Stimulated activated CD8-positive, alpha-beta memory T cell treated with anti-CD3 and anti-CD28 coated beads, Interleukin-15, amount 100 ng/mL, for 48 hours (primary cell): ENCODE data around the gene DENND1B.

Experiments used
- DNase-seq, 2 donors: peaks; one replicate each; pipeline ENCODE4 v3.0.0-alpha.2; 2020; ENCODE audit warnings: low read depth in 2 of 2

DENND1B gene, protein sequence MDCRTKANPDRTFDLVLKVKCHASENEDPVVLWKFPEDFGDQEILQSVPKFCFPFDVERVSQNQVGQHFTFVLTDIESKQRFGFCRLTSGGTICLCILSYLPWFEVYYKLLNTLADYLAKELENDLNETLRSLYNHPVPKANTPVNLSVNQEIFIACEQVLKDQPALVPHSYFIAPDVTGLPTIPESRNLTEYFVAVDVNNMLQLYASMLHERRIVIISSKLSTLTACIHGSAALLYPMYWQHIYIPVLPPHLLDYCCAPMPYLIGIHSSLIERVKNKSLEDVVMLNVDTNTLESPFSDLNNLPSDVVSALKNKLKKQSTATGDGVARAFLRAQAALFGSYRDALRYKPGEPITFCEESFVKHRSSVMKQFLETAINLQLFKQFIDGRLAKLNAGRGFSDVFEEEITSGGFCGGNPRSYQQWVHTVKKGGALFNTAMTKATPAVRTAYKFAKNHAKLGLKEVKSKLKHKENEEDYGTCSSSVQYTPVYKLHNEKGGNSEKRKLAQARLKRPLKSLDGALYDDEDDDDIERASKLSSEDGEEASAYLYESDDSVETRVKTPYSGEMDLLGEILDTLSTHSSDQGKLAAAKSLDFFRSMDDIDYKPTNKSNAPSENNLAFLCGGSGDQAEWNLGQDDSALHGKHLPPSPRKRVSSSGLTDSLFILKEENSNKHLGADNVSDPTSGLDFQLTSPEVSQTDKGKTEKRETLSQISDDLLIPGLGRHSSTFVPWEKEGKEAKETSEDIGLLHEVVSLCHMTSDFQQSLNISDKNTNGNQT

DNA sequence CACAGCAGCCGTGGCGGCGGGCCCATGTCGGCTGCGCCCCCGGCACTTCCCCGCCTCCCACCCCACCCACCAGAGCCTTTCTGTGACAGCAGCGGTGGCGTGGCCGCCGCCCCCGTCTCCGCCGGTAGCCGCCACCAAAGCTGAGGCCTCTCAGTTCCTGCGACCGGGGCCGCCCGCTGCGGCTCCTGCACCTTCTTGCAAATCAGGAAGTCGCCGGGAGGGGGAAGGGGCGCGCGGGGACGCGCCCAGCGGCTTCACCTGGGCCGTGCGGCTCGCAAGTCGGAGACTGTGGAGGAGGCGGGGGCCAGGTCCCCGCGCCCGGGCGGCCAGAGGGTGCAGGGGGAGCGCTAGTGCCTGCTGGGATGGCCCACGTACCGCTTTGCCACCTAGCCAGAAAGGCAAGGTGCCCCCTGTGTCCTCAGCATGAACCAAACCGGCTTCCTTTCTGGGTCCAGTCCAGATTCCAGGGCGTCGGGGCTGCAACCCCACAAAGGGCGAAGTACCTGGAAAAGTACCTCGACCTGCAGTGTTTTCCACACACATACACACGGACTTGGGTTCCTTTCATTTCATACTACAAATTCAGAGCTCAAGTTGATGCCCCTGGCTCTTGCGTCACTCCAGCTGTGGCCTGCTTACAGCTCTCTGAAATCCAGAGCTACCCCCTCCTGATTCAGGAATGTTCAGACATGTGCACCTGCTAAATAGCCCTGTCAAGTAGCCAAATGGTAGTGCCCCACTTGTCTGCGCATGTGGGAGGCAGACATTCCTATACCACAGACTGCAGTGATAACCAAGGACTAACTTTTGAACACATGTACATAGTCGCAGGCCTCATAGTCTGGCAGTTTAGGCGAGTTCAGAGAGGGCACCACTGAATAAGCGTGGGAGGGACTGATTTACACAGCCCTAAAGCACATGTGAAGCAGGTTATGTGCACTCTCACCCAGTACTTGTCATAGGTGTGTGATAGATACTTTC, at the start of gene DENND1B:
Gene DENND1B, minus strand, starts transcription at position 199 of the 981 bp plus-strand sequence. CDS start 325 bp downstream, outside the sequence.
- peak; percentile 74 to 79 for DNase-seq

DNA sequence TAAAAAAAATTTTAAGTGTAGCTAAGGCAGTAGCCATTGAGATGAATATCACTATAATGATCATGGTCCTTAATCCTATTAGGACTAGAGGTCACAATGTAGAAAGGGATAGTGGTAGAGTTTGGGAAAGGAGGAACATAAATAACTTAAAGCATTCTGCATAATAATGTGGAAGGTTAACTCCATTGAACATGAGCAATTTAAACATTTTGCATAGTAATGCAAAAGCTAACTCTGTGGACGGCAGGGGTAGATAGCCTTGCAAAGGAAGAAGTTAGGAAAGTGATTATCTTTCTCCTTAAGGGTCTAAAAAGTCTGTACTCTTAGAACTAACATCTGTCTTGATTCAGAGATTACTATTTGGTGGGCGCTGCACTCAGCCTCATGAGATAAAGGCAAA, 39.0 kb upstream of the DENND1B start:
- no peak for DNase-seq

DNA sequence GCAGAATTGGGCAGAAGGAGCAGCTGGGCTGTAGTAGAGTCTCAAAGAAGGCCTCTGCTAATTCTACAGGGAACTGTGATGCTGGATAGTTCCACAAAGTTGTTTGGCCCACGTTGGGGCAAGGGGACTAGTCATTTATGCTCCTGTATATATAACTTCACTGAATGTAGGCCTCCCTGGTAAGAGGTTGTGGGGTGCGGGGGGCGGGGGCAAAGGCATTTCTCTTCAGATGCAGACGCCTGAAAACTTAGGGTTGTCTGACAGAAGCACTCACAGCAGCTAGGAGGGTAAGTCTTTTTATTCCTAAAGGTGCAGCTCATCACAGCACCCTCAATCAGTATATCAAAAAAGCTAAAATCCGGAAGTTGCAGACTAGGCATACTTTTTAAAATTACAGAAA, 38.5 kb upstream of the DENND1B start:
- no peak for DNase-seq

DNA sequence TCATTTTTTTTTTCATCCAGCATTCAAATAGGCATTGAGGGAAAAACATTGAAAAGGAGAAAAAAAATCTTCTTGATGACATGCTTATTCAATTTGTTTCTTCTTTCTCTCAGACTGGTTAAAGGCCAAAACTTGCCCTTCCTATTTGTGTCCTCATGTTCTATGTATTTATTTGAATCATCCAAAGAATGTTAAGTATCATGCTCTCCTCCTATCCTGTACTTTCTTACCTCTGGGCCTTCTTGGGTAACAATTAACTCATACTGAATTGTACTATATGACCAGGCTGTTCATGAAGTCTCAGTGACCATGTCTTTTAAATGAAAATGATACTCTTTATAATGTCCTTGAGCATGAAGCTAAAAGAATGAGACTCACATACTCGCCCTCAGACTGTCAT, 36.5 kb upstream of the DENND1B start:
- no peak for DNase-seq

DNA sequence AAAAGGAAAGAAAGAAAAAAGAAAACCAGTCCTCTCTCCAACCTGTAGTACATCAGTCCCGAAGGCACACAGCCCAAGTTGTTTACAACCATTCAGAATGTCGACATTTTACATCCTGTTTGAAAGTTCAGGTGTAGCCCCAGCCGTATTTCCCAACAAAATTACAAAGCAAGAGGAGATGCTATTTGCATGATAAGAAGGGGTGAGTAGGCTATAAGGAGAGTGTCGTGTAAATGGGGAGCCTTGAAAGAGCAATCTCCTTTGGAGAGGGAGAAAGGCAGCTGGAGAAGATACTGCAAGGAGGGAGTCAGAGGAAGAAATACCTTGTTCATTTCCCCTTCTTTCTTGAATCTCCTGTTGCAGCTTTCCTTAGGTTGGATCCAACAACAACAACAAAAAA, 35.5 kb upstream of the DENND1B start:
- DNase-seq: no peak

DNA sequence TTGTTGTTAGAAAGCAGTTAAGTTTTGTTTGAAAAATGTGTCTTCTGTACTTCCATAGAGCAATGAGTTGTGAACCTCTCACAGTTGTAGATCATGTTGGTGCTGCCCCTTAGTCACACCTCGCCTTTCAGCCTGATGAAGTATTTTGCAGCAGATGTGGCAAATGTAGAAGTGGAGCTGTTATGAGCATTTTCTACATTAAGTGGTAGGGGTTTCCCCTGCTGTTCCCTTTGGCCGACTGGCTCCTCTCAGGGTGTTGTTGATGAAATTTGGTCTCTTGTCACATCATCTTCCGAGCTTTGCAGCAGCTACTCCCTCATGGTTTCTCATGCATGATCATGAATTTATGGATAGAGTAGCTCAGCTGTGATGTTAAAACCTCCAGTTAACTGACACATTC, 33.6 kb upstream of the DENND1B start:
- no peak for DNase-seq

DNA sequence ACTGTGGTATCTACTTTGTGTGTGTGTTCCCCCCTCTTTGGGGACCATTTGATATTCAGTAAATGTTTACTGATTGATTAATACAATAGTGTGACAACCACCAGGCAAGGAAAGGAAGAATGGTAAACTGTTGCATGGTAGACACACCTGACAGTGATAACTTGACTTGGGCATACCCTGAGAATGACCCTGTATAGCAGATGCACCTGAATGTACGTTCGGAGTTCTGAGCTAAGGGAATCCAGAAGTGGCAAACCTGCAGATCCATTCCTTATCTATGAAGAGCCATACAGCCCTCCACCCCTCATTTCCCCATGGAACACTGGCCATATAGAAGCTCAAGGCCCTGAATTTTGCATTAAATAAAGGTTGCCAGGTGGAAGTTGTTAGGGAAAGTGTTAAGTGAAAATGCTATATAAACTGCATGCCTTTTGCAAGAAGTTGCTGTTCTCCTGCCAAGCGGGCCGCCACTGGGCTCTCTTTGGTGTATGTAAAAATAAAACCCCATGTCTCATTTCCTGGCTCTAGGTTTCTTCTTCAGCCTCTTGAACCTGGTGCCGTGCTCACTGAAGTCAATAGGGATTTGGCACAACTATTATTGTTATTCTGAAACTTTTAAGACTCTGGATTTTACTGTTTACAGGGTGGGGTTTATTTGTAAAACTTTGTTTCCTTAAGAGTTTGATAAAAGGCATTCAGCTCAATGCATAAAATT, 32.6 kb upstream of the DENND1B start:
- no peak for DNase-seq

DNA sequence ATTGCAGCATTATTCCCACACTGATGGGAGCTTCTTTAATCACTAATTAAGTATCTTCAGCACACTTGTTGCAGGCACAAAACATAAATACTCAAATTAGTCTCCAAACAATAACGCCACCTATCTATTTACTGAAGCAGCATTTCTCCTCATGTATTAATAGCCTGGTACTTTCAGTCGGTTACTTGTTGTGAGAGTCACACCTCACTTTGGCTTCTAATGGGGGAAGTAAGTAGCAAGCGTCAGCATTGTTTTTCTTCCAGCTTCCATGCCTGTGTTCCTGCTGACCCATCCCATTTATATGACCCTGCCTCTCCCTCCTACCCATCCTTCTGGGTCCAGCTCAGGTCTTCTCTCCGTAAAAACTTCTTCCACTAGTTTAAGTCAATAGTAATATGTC, 31.9 kb upstream of the DENND1B start:
- no peak for DNase-seq

DNA sequence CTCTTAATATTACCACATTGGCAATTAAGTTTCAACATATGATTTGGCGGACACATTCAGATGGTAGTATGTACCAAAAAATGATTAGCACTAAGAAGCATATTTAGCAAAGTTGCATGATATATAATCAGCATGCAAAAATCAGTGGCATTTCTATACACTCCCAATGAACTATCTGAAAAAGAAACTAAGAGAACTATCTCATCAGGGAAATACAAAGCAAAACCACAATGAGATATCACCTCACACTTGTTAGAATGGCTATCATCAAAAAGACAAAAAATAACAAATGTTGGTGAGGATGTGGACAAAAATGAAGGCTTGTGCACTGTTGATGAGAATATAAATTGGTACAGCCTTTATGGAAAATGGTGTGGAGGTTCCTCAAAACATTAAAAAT, 31.4 kb upstream of the DENND1B start:
- no peak for DNase-seq

DNA sequence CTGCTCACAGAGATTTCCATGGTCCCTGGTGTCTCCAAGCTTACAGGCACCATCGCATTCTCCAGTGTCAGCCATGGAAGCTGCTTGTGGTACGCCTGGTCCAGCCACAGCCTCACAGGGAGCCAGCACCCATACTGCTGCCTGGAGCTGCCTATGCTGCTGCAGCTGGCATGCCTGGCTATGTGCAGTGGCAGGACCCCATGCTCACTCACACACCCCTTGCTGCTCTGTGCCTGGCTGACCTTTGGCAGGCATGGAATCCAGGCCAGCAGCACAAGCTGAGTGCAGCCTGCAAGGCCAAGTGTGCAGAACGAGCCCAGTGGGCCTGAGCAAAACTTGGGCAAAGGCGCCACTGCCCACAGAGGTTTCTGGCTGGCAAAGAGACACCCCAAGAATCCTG, 26.4 kb upstream of the DENND1B start:
- DNase-seq: no peak

DNA sequence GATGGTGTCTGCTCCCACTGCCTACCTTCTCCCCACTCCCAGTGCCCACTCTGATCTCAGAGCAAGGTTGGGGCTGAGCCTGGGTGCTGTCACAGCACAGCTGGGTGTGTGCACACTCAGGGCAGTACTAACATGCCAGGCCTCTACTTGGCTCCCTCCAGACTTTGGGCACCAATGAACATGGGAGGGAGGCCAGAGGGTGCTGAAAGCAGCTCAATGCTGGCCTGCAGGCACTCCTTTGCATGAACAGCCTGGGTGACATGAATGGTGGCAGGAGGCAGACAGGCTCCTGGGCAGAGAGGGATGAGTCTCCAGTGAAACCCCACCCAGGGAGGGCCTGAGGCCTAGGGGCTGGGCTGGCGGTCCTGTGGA, 25.8 kb upstream of the DENND1B start:
- DNase-seq: no peak

DNA sequence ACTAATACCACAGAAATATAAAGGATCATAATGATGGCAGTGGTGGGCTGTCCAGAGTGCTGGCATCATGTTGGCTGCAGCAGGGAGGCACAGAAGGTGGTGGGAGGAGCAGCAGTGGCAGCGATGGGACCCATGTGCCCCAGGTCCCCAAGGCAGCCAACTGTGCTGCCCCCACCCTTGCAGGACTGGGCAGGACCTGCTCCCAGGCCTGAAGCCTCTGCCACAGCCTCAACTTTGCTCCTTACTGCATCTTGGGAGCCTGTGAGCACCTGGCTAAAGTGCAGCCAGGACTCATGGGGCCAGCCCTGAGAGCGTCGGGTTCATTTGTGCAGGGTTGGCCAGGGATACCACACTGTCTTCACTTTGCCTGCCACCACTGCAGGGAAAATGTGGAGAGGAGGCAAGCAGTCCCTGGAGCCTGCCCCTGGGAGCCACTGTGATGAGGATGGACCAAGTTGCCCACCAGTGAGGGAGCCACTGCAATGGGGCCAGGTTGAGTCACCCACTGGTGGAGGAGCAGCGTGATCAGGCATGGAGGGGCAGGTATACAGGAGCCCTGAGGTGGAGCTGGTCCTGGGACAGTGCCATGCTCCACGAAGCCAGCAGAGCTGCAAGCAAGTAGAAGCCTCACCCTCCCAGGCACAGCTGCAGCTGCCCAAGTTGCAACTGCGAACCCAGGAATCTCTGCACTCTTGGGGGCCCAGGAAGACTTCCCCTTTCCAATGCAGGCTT, 25.3 kb upstream of the DENND1B start:
- DNase-seq: no peak

DNA sequence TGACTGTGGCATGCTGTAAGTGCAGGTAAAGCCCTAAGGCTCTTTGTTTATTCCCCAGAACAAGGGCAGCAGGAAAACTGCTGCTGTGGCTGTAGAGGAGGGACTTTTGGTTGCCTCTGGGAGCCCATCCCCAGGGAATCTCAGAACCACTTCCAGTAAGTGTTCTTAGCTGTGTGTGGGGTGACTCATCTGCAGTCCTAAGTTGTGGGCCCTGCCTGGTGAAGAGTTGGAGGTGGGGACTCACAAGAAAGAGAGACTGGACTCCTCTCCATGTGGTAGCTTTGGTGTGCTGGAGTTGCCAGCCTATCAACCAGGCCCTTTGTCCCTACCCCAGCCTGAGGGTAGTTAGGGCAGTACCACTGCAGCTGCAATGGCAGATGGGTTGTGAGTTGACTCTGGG, 24.0 kb upstream of the DENND1B start:
- DNase-seq: no peak

DNA sequence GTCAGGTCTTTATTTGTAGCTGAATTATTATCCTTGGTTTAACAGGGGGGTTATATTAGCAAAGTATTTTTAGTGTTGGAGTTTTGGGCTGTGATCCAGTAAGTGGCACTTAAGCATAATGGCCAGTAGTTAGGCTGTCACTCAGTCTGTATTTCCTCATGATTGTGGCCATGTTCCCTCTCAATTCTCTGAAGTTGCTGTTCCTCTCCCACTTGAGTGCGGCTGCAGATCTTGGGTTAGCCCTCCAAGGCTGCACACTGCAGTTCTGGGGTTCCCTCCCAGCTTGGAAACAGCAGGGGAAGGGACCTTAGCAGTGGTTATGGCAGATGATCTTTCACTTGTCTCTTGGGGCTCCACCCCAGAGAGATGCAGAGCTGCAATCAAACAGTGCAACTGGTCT, 23.2 kb upstream of the DENND1B start:
- no peak for DNase-seq

DNA sequence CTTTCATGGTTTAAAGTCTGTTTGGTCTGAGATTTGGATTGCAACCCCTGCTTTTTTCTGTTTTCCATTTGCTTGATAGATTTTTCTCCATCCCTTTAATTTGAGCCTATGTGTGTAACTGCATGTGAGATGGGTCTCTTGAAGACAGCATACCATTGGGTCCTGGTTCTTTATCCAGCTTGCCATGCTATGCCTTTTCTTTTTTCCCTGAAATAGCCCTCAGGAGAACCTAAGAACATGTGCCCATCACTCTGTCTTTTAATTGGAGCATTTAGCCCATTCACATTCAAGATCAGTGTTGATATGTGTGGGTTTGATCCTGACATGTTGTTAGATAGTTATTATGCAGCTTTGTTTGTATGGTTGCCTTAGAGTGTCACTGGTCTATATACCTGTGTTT, 21.7 kb upstream of the DENND1B start:
- no peak for DNase-seq

DNA sequence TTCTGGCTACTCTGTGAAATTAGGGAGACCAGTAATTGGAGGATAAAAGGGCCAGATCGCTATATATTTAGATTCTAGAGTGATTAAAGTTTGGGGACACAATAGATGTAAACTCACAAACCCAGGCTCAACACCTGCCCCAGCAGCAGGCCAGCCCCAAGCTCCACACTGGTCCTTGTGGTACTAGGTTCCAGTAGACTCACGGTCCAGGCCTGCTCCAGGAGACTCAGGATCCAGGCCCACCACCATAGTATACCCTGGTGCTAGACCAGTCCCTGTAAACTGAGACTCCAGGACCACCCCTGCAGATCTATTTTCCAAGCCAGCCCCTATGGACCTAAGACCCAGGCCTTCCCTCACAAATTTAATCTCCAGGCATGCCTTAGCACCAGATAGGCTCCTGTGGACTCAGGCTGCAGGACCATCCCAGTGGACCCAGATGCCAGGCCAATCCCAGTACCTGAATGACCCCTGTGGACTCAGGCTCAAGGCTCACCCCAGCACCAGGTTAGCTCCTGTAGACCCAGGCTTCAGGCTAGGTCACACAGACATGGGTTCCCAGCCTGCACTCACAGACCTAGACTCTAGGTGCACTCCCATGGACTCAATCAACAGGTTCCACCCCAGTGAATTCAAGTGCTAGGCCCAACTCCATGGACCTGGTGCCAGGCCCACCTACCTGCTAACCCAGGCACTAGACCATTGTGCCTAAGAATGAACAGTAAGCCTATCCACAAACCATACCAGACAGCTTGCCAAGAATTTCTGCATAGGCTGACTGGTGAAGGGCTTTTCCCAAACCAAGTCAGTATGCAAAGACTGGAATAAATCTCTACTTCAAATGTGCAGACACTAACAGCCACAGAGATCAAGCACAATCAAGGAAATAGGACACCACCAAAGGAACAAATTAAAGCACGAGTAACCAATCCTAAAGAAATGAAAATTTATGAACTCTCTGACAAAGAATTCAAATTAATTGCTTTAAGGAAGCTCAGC, 13.8 kb upstream of the DENND1B start:
- no peak for DNase-seq

DNA sequence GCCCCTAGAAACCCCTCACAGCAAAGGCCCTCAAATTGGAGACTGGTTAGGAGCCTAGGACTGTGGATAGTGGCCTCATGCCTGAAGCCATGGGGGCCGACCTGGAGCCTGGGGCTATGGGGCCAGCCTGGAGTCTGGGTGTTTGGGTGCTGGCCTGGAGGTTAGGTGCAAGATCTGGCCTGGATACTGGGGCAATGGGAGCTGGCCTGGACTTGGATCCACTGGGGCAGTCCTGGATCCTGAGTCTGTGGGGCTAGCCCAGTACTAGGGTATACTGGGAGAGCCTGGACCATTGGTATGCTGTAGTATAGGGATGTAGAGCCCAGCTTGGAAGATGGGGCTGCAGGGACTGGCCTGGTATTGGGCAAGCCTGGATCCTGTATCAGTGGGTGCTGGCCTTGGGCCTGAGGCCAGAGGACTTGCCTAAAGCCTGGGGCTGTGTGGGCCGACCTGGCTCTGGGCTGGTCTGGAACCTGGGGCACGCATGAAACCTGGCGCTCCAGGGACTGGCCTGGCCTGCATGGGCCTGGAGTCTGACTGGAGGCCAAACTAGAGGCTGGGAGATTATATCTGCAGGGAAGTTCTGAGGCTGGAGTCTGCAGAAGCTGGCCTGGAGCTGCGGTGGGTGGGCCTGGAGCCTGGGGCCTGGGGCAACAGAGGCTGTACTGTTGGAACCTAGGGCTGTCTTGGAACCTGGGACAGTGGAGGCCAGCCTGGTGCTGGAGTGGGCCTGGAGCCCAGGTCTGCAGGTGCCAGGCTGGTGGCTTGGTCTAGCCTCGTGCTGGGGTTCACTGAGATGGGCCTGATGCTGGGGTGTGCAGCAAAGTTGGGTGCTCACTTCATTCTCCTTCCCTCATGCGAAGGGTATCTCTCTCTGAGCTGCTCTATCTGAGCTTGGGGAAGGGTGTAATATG, 12.6 kb upstream of the DENND1B start:
- no peak for DNase-seq

DNA sequence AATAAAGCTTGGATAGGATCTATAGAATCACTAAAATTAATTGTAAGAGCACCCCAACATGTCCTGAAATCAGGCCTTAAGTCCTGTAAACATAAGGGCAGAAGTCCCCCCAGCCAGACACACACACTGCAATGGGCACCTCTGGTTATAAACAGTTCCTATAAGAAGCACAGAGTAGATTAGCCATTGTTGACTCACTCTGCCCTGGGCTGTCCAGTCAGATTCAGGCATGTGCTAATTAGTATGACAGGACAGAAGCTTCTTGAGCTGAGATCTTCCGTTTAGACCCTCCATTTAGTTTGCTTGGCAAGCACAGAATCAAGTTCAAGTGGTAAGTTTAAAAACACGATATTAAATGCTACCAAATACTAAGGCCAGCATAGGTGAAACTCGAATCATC, 11.8 kb upstream of the DENND1B start:
- DNase-seq: no peak
